Measurements from ENCODE around the gene TMEM63B. TPM values are rescaled to one million over a fixed set of nuclear protein-coding genes. Genes with fewer than 3 reads are reported as not detected.

Gene TMEM63B
- total and polyA plus RNA-seq, 9 of the 15 experiments (the other 6 are each of a cell fraction or from before 2014, with no cell fraction given) = 0.14 to 39.4 (median 14.4) TPM

GRCh38 chr6:44129841-44130322, 2.5 kb downstream of the TMEM63B start (continued):
- TF ChIP-seq CHAMP1 (IDR thresholded peaks at IDR 0.05) = peak; percentile 44; the same call in 1 of the 2 replicates
- TF ChIP-seq ARID4B (CRISPR knock-in tag; IDR thresholded peaks at IDR 0.05) = peak; percentile 26; the same call in 1 of the 2 replicates
- no peak for TF ChIP-seq SAFB (IDR thresholded peaks at IDR 0.05; ENCODE audit: borderline replicate concordance, low read depth, low read length)
- peak; percentile 43 to 78; a peak in 1 of 4 replicates for TF ChIP-seq ARNT (IDR thresholded peaks at IDR 0.05)
- no peak for TF ChIP-seq RAD21 (CRISPR knock-in tag; conservative IDR thresholded peaks at IDR 0.05 in 1 of 2, IDR thresholded peaks at IDR 0.05 in 1 of 2)
- TF ChIP-seq ZNF511 (CRISPR knock-in tag; IDR thresholded peaks at IDR 0.05) = no peak
- TF ChIP-seq CSDE1 (IDR thresholded peaks at IDR 0.05) = peak in 1 of 2 experiments; percentile 41; a peak in 1 of 4 replicates
- no peak for TF ChIP-seq PCBP2 (IDR thresholded peaks at IDR 0.05; ENCODE audit: low read depth, low read length, poor library complexity, severe bottlenecking)
- TF ChIP-seq MCM7 (IDR thresholded peaks at IDR 0.05) = no peak
- TF ChIP-seq CHD1 (IDR thresholded peaks at IDR 0.05; ENCODE audit: low read length) = no peak
- no peak for TF ChIP-seq HINFP (tag; conservative IDR thresholded peaks at IDR 0.05; ENCODE audit: low read depth)
- peak; percentile 99 for TF ChIP-seq HDAC2 (IDR thresholded peaks at IDR 0.05)
- TF ChIP-seq ZBTB11 (CRISPR knock-in tag; IDR thresholded peaks at IDR 0.05) = peak in 1 of 3 experiments; percentile 31; a peak in 1 of 6 replicates
